H1 (cell line): Measurements from ENCODE around the gene PHETA1. TPM values are rescaled to one million over a fixed set of nuclear protein-coding genes. Genes with fewer than 3 reads are reported as not detected.

Experiments
- CTCF ChIA-PET: fragments of 300-600 bp; sonication (Branson Sonifier 250); formaldehyde crosslinking; loops from one replicate; lab custom pipeline; 2021; ENCODE audit not compliant: partially characterized antibody; lab: Charles Lee
- POLR2A ChIA-PET: fragments of 300-600 bp; sonication (Branson Sonifier 250); formaldehyde crosslinking; loops from one replicate; lab custom pipeline; 2021; ENCODE audit warnings: inconsistent platforms; ENCODE audit not compliant: partially characterized antibody; lab: Charles Lee
- DNase-seq, 2 experiments: peaks; one replicate each; pipeline versions ENCODE4 v3.0.0 to v3.0.0-alpha.2; 2010 to 2022; ENCODE audit warnings: low spot score in 2 of 2, low read depth in 1 of 2, mixed read lengths in 1 of 2
- FAIRE-seq: peaks from 2 replicates; lab custom pipeline; 2011; peaks lifted over from hg19 to GRCh38; lab: Jason Lieb, UNC
- H2AFZ ChIP-seq: 2 replicates; pipeline ENCODE4 v1.8.1; 2012; ENCODE audit warnings: low read length, inconsistent platforms
- H2AK5ac ChIP-seq: 2 replicates; pipeline ENCODE4 v1.6.1; 2013; ENCODE audit warnings: low read depth, low read length
- H2BK120ac ChIP-seq: replicated peaks from 2 replicates; pipeline ENCODE3; 2013; ENCODE audit warnings: low read depth, low read length, inconsistent platforms
- H2BK12ac ChIP-seq: 2 replicates; pipeline ENCODE4 v1.6.1; 2013; ENCODE audit warnings: low read depth, low read length
- H2BK15ac ChIP-seq: 2 replicates; pipeline ENCODE4 v1.6.1; 2013; ENCODE audit warnings: low read length
- H2BK20ac ChIP-seq: 2 replicates; pipeline ENCODE4 v1.6.1; 2013; ENCODE audit warnings: low read length
- H2BK5ac ChIP-seq: 2 replicates; pipeline ENCODE4 v1.6.1; 2013; ENCODE audit warnings: low read depth, low read length
- H3K14ac ChIP-seq: 2 replicates; pipeline ENCODE4 v1.6.1; 2013; ENCODE audit warnings: inconsistent platforms; ENCODE audit not compliant: insufficient read length
- H3K18ac ChIP-seq: 2 replicates; pipeline ENCODE4 v1.6.1; 2013; ENCODE audit warnings: low read length; ENCODE audit errors: extremely low read depth
- H3K23ac ChIP-seq: 2 replicates; pipeline ENCODE4 v1.6.1; 2013; ENCODE audit warnings: inconsistent platforms; ENCODE audit not compliant: insufficient read length
- H3K23me2 ChIP-seq: 2 replicates; pipeline ENCODE4 v1.6.1; 2013; ENCODE audit warnings: low read depth, low read length
- H3K27ac ChIP-seq: 2 replicates; pipeline ENCODE4 v1.6.1; 2011; ENCODE audit warnings: low read depth, low read length, inconsistent platforms
- H3K27me3 ChIP-seq, 4 experiments: replicated peaks in 1 of 4; 1 replicate in 1 of 4; 2 replicates in 3 of 4; pipeline versions ENCODE4 v1.6.1 to v1.8.1; 2011 to 2013; ENCODE audit warnings: low read length in 3 of 4, mild to moderate bottlenecking in 3 of 4, inconsistent platforms in 2 of 4, mixed read lengths in 2 of 4, moderate library complexity in 1 of 4; ENCODE audit not compliant: control insufficient read depth in 3 of 4, insufficient read depth in 3 of 4; ENCODE audit errors: extremely low read depth in 1 of 4
- H3K36me3 ChIP-seq, 4 experiments: 2 replicates each; pipeline versions ENCODE4 v1.6.1 to v1.8.1; 2011 to 2013; ENCODE audit warnings: mild to moderate bottlenecking in 4 of 4, low read length in 3 of 4, moderate library complexity in 2 of 4, control low read depth in 1 of 4, inconsistent platforms in 1 of 4; ENCODE audit not compliant: insufficient read depth in 4 of 4, control insufficient read depth in 2 of 4
- H3K4ac ChIP-seq: replicated peaks from 2 replicates; pipeline ENCODE3; 2013; ENCODE audit warnings: low read length, low read depth, mixed read lengths, inconsistent platforms; ENCODE audit not compliant: insufficient read length
- H3K4me1 ChIP-seq, 4 experiments: replicated peaks in 1 of 4; 1 replicate in 1 of 4; 2 replicates in 3 of 4; pipeline versions ENCODE4 v1.6.1 to v1.8.1; 2011 to 2013; ENCODE audit warnings: low read length in 3 of 4, inconsistent platforms in 2 of 4, mixed read lengths in 1 of 4; ENCODE audit not compliant: insufficient read depth in 4 of 4, control insufficient read depth in 3 of 4
- H3K4me2 ChIP-seq, 2 experiments: 2 replicates each; pipeline versions ENCODE4 v1.6.1 to v1.8.1; 2011 to 2013; ENCODE audit warnings: low read depth in 2 of 2, low read length in 2 of 2, control low read depth in 1 of 2, inconsistent platforms in 1 of 2, mild to moderate bottlenecking in 1 of 2; ENCODE audit not compliant: insufficient read depth in 1 of 2
- H3K4me3 ChIP-seq, 4 experiments: fragments of 200-600, 300-600 bp in 1 of 4; sonication (generic), shearing (Covaris generic), sonication (Bioruptor Twin) in 1 of 4; 2 replicates each; pipeline versions ENCODE4 v1.5.1 to v1.8.1; 2011 to 2016; ENCODE audit warnings: low read length in 4 of 4, low read depth in 3 of 4, control low read depth in 2 of 4, inconsistent platforms in 2 of 4, mild to moderate bottlenecking in 2 of 4, mixed read lengths in 1 of 4, moderate library complexity in 1 of 4; ENCODE audit not compliant: insufficient read depth in 2 of 4; ENCODE audit errors: extremely low read depth in 1 of 4
- H3K56ac ChIP-seq: replicated peaks from 2 replicates; pipeline ENCODE3; 2013; ENCODE audit warnings: low read depth, mild to moderate bottlenecking, mixed read lengths, low read length, inconsistent platforms; ENCODE audit not compliant: insufficient read length
- H3K79me1 ChIP-seq: 2 replicates; pipeline ENCODE4 v1.6.1; 2013; ENCODE audit warnings: low read depth, low read length, control low read depth
- H3K79me2 ChIP-seq, 2 experiments: 2 replicates each; pipeline versions ENCODE4 v1.6.1 to v1.8.1; 2012 to 2013; ENCODE audit warnings: low read length in 2 of 2, mild to moderate bottlenecking in 2 of 2, inconsistent platforms in 1 of 2; ENCODE audit not compliant: insufficient read depth in 2 of 2, control insufficient read depth in 1 of 2
- H3K9ac ChIP-seq, 4 experiments: replicated peaks in 1 of 4; 1 replicate in 1 of 4; 2 replicates in 3 of 4; pipeline versions ENCODE4 v1.6.1 to v1.8.1; 2011 to 2013; ENCODE audit warnings: low read depth in 3 of 4, low read length in 3 of 4, control low read depth in 2 of 4, mild to moderate bottlenecking in 2 of 4, moderate library complexity in 2 of 4, inconsistent platforms in 1 of 4; ENCODE audit errors: extremely low read depth in 1 of 4
- H3K9me3 ChIP-seq, 2 experiments: 2 replicates each; pipeline versions ENCODE4 v1.6.1 to v1.8.1; 2012 to 2013; ENCODE audit warnings: mild to moderate bottlenecking in 2 of 2, moderate library complexity in 2 of 2, control low read depth in 1 of 2, inconsistent platforms in 1 of 2, low read depth in 1 of 2, low read length in 1 of 2, mixed read lengths in 1 of 2; ENCODE audit not compliant: insufficient read depth in 2 of 2
- H4K20me1 ChIP-seq, 2 experiments: replicated peaks in 1 of 2; 2 replicates each; pipeline versions ENCODE3 to v1.8.1; 2011 to 2013; ENCODE audit warnings: inconsistent platforms in 2 of 2, low read length in 2 of 2, mild to moderate bottlenecking in 1 of 2; ENCODE audit not compliant: insufficient read depth in 2 of 2, control insufficient read depth in 1 of 2
- H4K5ac ChIP-seq: 2 replicates; pipeline ENCODE4 v1.6.1; 2013; ENCODE audit warnings: low read length, low read depth, mixed read lengths, inconsistent platforms; ENCODE audit not compliant: insufficient read length
- H4K8ac ChIP-seq: 2 replicates; pipeline ENCODE4 v1.8.0; 2013; ENCODE audit warnings: mild to moderate bottlenecking, moderate library complexity, low read length, inconsistent platforms; ENCODE audit not compliant: insufficient read depth; ENCODE audit errors: extremely low read depth
- H4K91ac ChIP-seq: replicated peaks from 2 replicates; pipeline ENCODE3; 2013; ENCODE audit warnings: low read length, mixed read lengths, inconsistent platforms; ENCODE audit not compliant: insufficient read length
- CTCF ChIP-seq, 3 experiments: IDR thresholded peaks; 1 replicate in 2 of 3; 2 replicates in 1 of 3; pipeline versions ENCODE4 v1.5.1 to v1.6.1; 2011; ENCODE audit warnings: low read length in 3 of 3, mild to moderate bottlenecking in 3 of 3, inconsistent platforms in 2 of 3, low read depth in 1 of 3, moderate library complexity in 1 of 3; ENCODE audit not compliant: insufficient read depth in 1 of 3; ENCODE audit errors: control extremely low read depth in 1 of 3
- POLR2A ChIP-seq, 2 experiments: IDR thresholded peaks; 1 replicate in 1 of 2; 2 replicates in 1 of 2; pipeline ENCODE4 v1.6.1; 2011; ENCODE audit warnings: low read depth in 2 of 2, low read length in 2 of 2, mild to moderate bottlenecking in 2 of 2; ENCODE audit errors: control extremely low read depth in 1 of 2
- RAD21 ChIP-seq, 2 experiments: IDR thresholded peaks in 1 of 2; conservative IDR thresholded peaks in 1 of 2; 2 replicates each; pipeline ENCODE4 v1.6.1; 2011; ENCODE audit warnings: low read depth in 2 of 2, low read length in 2 of 2, improper control_type of control experiment in 1 of 2, inconsistent platforms in 1 of 2, mild to moderate bottlenecking in 1 of 2, moderate library complexity in 1 of 2
- SIN3A ChIP-seq, 2 experiments: IDR thresholded peaks in 1 of 2; conservative IDR thresholded peaks in 1 of 2; 2 replicates each; pipeline ENCODE4 v1.6.1; 2011 to 2012; ENCODE audit warnings: low read length in 2 of 2, improper control_type of control experiment in 1 of 2, low read depth in 1 of 2, mild to moderate bottlenecking in 1 of 2
- WGBS, 2 experiments: shearing (Covaris generic) in 1 of 2; methylation state at CpG; one replicate each; pipeline versions ENCODE4 v1.1.6 to v1.1.7; 2013 to 2015; ENCODE audit warnings: low lambda C conversion rate in 2 of 2, mixed read lengths in 2 of 2, inconsistent platforms in 1 of 2, low coverage in 1 of 2, missing lambda C conversion rate in 1 of 2; ENCODE audit not compliant: insufficient replicate concordance in 2 of 2, insufficient coverage in 1 of 2, insufficient read length in 1 of 2; ENCODE audit errors: extremely low coverage in 1 of 2, missing lambda C conversion rate in 1 of 2; 5-methylcytosine and 5-hydroxymethylcytosine counted together
- polyA plus RNA-seq, 7 experiments: library from polyadenylated mRNA; depleted of rRNA in 3 of 7; stranded (reverse) in 5 of 7; unstranded in 2 of 7; fragments of >200 nt in 5 of 7; fragments of 200-250 nt in 2 of 7; gene quantifications; 1 replicate in 5 of 7; 2 replicates in 1 of 7; 4 replicates in 1 of 7; pipeline versions ENCODE4 v1.2.1 to v1.2.3, GENCODE V29; 2011 to 2013; ENCODE audit warnings: missing spikeins in 2 of 7, mixed read lengths in 2 of 7
- total RNA-seq: library from RNA; stranded (reverse); fragmentation: NEBNext Ultra II Directional; extraction: Animal tissue kit (Norgen Biotek cat#: 25700); gene quantifications from 2 replicates; pipeline ENCODE4 v1.2.1, GENCODE V29; 2021

PHETA1 gene
- total and polyA plus RNA-seq, 2 of the 8 experiments (the other 6 are each of a cell fraction or from before 2014, with no cell fraction given) = 5.2 to 12.3 TPM

GRCh38 chr12:111330800-111331752 is 37.8 kb downstream of the PHETA1 start:
- Histone ChIP-seq H3K27ac (no peak overlapping the region), H3K23me2 (no peaks in the 10 kb centered on the region; the same call in 1 of the 2 replicates), H3K23ac (no peak overlapping the region), H2BK20ac (no peak overlapping the region), H3K4me3 (no peak overlapping the region), H3K9me3 (no peaks in the 10 kb centered on the region; a peak in 1 of 4 replicates), H3K36me3 (no peaks in the 10 kb centered on the region), H3K56ac (no peak overlapping the region), H4K5ac (no peak overlapping the region), H4K91ac (no peak overlapping the region), H3K9ac (no peak overlapping the region), H3K4ac (no peak overlapping the region), H2BK15ac (no peak overlapping the region), H2BK5ac (0 out of 2 replicates have a peak overlapping the region, but pooled peaks have one; percentile 30), H2BK12ac (peak overlapping the region; percentile 43; the same call in 1 of the 2 replicates), H3K4me1 (peaks cover 0 to 2% (median 0%) of the 10 kb centered on the region in 4 experiments; a peak in 1 of 7 replicates), H2AFZ (no peak overlapping the region), H3K18ac (no peak overlapping the region), H4K8ac (no peak overlapping the region), H3K4me2 (no peak overlapping the region), H2BK120ac (no peak overlapping the region), H2AK5ac (no peak overlapping the region), H3K27me3 (no peaks in the 10 kb centered on the region), H3K79me1 (no peaks in the 10 kb centered on the region), H3K14ac (no peak overlapping the region), H4K20me1 (no peaks in the 10 kb centered on the region), H3K79me2 (no peaks in the 10 kb centered on the region)
- WGBS, 2 experiments = 69% methylated on average over 8 of the region's 8 CpGs; no CpG with 5 or more reads in 1 of the 2 experiments
- TF ChIP-seq POLR2A (IDR thresholded peaks at IDR 0.05; ENCODE audit: control extremely low read depth in 1 of 2, low read depth in 2 of 2, low read length in 2 of 2) = no peak
- peak in 2 of 3 experiments; percentile 53 to 59; a peak in 3 of 4 replicates for TF ChIP-seq CTCF (IDR thresholded peaks at IDR 0.05; ENCODE audit: control extremely low read depth in 1 of 3, insufficient read depth in 1 of 3, low read depth in 1 of 3, low read length in 3 of 3)
- TF ChIP-seq RAD21 (IDR thresholded peaks at IDR 0.05 in 1 of 2, conservative IDR thresholded peaks at IDR 0.05 in 1 of 2; ENCODE audit: low read depth in 2 of 2, low read length in 2 of 2) = peak; percentile 60 to 71
- TF ChIP-seq SIN3A (conservative IDR thresholded peaks at IDR 0.05 in 1 of 2, IDR thresholded peaks at IDR 0.05 in 1 of 2; ENCODE audit: low read depth in 1 of 2, low read length in 2 of 2) = peak in 1 of 2 experiments; percentile 50; a peak in 1 of 4 replicates
- DNase-seq = no peak
- ChIA-PET POLR2A (interaction anchor here (1.1 kb wide), 1 partner anchor 36 kb away, joined by 4 read pairs; no protein-coding TSS in a partner anchor), CTCF (interaction anchor here (0.8 to 4.3 kb wide), 17 partner anchors 10 to 120 kb away, joined by 3 to 30 read pairs (median 4); partner anchors contain the start of gene PHETA1)
- FAIRE-seq = peak; percentile 93
